GM11168 (cell line): ENCODE data around the gene TEDC2.

Experiments
- in situ Hi-C: fragments of 300-500 bp; cut with MboI; formaldehyde crosslinking; loops from one replicate; pipeline ENCODE4 v1.12.0; 2022; ENCODE audit warnings: low sequenced_read_pairs; ENCODE audit not compliant: unreplicated experiment

Gene TEDC2

DNA sequence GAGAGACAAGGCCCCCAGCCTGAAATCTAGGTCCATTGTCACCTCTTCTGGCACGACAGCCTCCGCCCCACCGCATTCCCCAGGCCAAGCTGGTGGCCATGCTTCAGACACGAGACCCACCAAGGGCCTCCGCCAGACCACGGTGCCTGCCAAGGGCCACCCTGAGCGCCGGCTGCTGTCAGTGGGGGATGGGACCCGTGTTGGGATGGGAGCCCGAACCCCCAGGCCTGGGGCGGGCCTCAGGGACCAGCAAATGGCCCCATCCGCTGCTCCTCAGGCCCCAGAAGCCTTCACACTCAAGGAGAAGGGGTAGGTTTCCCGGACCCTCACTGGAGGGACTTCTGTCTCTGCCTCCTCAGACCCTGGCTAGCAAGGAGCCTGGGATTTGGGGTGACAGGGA is 1.0 kb downstream of the TEDC2 start:
- in situ Hi-C loops = no loop called here

- in situ Hi-C loops = no loop called here
Observed at GRCh38 chr16:2462031-2462866, 2.3 kb downstream of the TEDC2 start.

GRCh38 chr16:2464333-2464732 is 4.4 kb downstream of the TEDC2 start:
- in situ Hi-C loops = no loop called here

DNA sequence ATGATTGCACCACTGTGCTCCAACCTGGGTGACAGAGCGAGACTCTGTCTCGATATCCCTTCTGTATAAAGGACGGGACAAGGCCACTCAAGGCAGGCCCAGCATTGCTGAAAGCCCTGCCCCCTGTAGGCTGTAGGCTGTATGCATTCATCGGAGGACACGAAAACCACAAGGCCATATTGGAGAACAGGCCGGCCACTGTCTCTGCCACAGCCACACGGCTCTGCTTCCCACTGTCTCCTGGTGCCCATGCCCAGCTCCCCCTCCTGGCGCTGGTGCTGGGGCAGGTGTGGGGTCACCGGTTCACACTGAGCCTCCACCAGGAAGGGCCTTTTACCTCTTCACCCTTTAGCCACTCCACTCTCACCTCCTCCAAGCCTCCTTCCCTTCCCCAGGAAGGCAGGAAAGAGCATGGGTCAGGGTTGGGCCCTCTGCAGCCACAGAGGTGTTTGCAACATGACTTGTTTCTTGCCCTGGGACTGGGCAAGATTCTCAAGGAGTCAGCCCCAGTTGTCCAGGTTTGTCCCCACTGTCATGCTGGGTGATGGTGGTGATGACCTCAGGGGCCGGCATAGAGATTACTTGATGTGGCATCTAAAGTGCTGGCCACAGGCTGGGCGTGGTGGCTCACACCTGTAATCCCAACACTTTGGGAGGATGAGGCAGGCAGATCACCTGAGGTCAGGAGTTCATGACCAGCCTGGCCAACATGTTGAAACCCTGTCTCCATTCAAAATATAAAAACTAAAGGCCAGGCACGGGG is 5.9 kb downstream of the TEDC2 start:
- in situ Hi-C loops = no loop called here

GRCh38 chr16:2466667-2467527 is 7.0 kb downstream of the TEDC2 start:
- in situ Hi-C loops = no loop called here

- in situ Hi-C loops = no loop called here
Observed at GRCh38 chr16:2467528-2468232, 7.8 kb downstream of the TEDC2 start.

DNA sequence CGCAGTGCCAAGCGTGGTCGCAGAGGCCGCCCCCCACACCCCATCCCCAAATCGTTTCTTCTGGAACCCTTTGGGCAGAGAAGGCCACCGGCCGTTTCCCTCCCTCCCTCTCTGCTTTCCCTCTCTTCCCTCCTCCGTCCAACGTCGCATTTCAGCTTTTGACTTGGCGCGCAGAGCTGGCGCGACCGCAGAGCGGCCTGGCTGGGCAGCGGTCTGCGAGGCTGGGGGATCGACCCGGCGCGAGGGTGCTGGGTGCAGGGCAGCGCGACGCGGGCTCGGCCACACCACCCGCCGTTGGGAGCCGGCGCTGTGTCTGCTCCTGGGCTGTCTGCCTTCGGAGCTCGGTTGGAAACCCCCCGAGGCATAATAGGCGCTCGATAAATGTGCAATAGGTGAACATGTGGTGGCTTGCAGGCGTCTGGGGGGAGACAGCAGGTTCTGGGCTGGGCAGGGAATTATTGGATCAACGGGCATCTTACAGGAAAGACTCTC is 8.4 kb downstream of the TEDC2 start:
- in situ Hi-C loops = no loop called here

DNA sequence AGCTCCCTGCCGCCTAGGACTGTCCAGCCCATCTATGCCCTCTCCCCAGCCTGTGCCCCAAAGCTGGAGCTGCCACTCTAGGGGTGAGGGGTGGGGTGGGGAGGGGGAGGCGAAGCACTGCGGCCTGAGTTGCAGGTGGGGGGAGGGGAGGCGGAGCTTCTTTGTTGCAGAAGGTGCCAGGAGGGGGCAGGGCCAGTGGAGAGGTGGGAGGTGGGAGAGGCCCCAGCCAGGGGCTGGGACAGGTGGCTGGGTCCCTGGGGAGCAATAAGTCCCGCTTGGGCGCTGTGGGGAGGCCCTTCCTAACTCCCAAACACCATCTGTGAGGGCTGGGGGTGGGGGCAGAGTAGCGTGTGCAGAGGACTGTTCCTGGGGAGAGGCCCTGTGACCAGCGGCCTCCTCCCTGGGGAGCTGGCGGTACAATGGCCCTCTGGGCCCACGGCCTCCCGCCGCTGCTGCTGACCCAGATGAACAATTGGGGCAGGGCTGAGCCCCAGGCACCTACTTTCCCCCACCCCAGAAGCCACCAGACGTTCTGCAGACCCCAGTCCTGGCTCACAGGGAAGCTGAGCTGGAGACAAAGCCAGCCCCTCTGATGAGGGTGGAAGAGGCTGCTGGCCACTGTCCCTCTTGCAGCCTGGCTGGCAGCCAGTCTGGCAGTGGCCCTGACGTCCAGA is 9.0 kb downstream of the TEDC2 start:
- in situ Hi-C loops = no loop called here

DNA sequence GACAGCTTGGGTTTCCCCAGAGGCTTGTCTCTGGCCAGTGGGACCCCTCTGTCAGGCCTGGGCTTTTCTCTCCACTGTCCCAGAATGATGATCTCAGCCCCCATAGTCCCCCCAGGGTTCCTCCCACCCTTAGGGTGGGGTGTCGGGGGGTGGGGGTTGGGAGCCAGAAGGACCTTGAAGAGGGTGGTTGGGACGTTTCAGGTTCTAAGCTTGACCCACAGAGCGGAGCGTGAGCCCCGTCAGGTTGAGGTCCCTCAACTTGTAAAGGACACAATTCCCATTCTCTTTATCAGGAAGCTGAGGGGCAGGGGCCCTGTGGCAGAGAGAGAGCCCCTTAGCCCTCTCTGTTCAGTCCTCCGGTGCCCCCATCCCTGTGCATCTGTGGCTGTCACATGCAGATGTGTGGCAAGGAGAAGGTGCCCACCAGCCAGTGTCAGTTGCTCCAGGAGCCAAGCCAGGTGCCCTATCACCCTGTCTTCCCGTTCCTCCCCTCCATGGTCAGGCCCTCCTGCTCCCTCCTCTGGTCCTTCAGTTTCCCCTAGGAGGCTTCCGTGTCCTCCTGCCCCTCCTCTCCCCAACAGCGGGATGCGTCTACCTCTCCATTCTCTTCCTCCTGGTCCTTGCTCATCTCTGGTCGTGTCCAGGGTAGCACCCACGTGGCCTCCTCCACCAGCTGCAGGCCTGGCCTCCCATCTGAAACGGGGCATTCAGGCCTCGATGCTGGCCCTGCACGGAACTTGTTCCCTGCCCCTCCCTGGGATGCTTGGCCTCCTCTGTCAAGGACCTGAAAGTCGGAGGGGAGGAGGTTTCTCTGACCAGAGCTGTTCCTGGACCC is 9.7 kb downstream of the TEDC2 start:
- in situ Hi-C loops = no loop called here

DNA sequence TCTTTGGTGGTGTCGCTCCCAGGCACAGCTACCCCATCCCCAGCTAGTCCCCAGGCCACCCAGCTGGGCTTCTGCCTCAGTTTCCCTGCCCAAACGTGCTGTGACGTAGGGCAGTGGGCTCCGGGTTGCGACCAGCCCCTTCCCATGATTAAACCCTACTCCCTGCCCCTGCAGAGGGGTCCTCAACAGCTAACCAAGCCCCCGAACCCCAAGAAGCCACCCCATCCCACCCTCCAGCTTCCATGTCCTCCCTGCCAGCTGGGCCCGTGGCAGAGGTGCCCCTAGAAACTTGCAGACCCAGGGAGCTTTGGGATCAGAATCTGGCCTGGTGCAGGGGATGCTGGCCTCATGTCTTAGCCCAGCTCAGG is 10.3 kb downstream of the TEDC2 start:
- in situ Hi-C loops = no loop called here

- in situ Hi-C loops = no loop called here
Observed at GRCh38 chr16:2470603-2471015, 10.7 kb downstream of the TEDC2 start.

DNA sequence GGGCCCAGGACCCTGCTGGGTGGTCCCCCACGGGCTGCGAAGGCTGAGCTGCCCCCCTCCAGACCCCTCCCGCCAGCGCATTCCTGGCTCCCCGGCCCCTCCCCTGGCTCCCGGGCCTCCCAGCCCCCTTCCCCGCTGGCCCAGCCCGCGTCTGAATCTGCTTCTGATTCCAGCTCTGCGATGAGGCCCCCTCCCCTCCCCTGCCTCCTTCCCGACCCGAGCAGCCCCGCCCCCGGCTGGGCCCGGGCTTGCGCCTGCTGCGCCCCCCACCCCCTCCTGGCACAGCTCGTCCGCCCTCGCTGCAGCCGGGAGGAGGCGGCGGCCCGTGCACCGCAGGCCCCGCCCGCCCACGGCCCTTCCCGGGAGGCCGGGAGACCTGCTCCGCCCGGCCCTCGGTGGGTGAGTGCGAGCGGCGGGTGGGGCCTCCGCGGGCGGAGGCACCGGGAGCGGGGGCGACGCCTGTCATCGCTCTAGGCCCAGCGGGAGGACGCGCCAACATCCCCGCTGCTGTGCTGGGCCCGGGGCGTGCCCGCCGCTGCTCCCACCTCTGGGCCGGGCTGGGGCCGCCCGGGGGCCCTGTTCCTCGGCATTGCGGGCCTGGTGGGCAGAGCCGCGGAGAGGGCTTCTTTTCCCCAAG is 11.2 kb downstream of the TEDC2 start, which contains the start of gene NTN3:
Gene NTN3, plus strand, starts transcription at position 282 of the 637 bp plus-strand sequence. CDS start 405 bp downstream, outside the sequence.
- in situ Hi-C loops = no loop called here

DNA sequence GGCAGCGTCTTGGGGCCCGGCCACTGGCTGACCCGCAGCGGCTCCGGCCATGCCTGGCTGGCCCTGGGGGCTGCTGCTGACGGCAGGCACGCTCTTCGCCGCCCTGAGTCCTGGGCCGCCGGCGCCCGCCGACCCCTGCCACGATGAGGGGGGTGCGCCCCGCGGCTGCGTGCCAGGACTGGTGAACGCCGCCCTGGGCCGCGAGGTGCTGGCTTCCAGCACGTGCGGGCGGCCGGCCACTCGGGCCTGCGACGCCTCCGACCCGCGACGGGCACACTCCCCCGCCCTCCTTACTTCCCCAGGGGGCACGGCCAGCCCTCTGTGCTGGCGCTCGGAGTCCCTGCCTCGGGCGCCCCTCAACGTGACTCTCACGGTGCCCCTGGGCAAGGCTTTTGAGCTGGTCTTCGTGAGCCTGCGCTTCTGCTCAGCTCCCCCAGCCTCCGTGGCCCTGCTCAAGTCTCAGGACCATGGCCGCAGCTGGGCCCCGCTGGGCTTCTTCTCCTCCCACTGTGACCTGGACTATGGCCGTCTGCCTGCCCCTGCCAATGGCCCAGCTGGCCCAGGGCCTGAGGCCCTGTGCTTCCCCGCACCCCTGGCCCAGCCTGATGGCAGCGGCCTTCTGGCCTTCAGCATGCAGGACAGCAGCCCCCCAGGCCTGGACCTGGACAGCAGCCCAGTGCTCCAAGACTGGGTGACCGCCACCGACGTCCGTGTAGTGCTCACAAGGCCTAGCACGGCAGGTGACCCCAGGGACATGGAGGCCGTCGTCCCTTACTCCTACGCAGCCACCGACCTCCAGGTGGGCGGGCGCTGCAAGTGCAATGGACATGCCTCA is 12.0 kb downstream of the TEDC2 start:
- in situ Hi-C loops = no loop called here

GRCh38 chr16:2472488-2472864 is 12.6 kb downstream of the TEDC2 start:
- in situ Hi-C loops = no loop called here

DNA sequence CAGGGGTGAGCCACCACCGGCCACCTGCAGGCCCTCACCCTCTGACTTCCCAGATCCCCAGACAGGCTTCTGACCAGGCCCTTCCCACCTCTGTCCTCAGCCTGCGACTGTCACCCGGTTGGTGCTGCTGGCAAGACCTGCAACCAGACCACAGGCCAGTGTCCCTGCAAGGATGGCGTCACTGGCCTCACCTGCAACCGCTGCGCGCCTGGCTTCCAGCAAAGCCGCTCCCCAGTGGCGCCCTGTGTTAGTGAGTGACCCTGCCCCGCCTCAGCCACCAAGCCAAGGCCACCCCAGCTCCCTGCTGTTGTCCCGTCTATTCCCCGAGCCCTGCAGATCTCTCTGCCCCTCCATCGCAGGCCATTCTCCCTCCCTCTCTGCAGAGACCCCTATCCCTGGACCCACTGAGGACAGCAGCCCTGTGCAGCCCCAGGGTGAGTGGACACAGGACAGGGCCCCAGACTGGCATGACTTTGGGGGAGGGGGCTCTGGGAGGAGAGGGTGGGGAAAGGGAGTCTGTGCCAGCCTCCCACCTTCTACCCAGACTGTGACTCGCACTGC is 13.1 kb downstream of the TEDC2 start:
- in situ Hi-C loops = no loop called here

DNA sequence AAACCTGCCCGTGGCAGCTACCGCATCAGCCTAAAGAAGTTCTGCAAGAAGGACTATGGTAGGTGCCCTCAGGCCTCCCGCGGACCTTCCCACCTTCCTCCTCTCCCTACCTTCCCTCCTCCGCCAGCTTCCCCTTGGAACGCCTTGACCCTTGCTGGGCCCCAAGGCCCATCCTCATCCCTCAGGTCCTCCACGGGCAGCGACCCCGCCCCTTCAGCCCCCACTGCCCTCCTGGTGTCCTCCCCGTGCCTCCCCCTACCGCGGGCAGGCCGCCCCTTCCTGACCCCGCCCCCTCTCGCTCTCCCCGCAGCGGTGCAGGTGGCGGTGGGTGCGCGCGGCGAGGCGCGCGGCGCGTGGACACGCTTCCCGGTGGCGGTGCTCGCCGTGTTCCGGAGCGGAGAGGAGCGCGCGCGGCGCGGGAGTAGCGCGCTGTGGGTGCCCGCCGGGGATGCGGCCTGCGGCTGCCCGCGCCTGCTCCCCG is 13.6 kb downstream of the TEDC2 start:
- in situ Hi-C loops = no loop called here
